Measurements from ENCODE around the gene HMGB4. TPM values are rescaled to one million over a fixed set of nuclear protein-coding genes. Genes with fewer than 3 reads are reported as not detected.

The HMGB4 gene, protein sequence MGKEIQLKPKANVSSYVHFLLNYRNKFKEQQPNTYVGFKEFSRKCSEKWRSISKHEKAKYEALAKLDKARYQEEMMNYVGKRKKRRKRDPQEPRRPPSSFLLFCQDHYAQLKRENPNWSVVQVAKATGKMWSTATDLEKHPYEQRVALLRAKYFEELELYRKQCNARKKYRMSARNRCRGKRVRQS
- total RNA-seq: not detected
- total RNA-seq: 0 reads per million in 2 donors

DNA sequence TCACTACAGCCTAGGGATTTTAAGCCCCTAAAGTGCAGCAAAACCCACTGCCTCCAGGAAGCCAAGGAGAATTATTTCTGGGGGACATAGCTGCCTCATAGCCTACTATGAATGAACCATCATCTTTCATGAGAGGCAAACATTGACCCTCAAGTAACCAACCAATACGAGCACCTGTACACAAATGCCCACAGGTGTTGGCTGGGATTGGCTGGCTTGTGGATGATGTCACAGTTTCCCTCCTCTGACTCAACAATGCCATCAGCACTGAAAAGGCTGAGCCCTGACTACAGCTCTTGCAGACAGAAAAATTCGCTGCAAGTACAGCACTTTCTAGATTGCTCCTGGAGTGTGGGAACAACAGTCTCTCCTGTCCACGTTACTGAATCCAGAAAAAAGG lies at the start of gene HMGB4:
TSS of gene HMGB4 (plus strand) at position 301 of the 400 bp plus-strand sequence. CDS start 113 bp downstream, outside the sequence.
- Mint-ChIP-seq H3K27me3 (peaks cover 53% of the 10 kb centered on the region), H3K36me3 (ENCODE audit: low read depth) (no peaks in the 10 kb centered on the region), H3K4me1 (no peaks in the 10 kb centered on the region), H3K27ac (no peak within 1 kb of the TSS), H3K4me3 (no peak within 1 kb of the TSS)
- H3K9me3 ChIP-seq (ENCODE audit: control insufficient read depth, low read length, poor library complexity, severe bottlenecking): no peaks in the 10 kb centered on the region
- no peak for DNase-seq
- no peak for ATAC-seq

DNA sequence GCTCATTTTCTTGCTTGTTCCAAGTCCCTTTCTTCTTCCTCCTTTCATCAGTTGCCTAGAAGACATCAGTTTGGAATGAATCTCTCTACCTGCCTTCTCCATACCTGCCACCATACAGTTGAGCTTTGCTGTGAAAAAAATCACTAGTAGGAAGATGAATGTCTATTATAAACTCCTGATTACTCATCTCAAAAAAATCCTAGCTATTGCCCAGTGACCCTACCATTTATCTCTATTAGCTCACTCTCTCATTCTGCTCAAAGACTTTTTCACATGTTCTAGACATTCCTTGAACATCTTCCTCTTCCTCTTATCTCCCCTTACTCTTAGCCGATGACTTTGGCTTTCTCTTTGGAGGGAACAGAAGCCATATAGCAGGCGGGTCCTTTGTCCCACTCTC lies 49.7 kb upstream of the HMGB4 start:
- H3K27ac Mint-ChIP-seq: no peak overlapping the region

DNA sequence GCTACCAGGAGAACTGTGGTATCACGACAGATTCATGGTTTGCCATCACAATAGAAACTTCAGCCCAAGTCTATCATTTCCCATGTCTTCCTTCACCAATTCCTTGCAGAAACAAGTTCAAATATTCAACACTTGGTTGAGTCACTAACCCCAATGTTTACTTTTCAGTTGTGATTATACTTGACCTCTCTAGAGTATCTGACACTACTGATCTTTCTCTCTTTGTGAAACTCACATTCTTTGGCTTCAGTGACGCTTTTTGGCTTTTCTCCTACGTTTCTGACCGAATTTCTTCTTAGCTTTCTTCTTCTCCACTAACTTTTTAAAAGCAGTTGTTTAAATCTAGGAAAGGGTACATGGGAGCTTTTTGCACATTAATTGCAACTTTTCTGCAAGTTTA lies 48.8 kb upstream of the HMGB4 start:
- no peaks in the 10 kb centered on the region for H3K9me3 ChIP-seq (ENCODE audit: control insufficient read depth, low read length, poor library complexity, severe bottlenecking)
- no peak for DNase-seq
- no peaks in the 10 kb centered on the region for H3K36me3 Mint-ChIP-seq (ENCODE audit: low read depth)
- no peak for ATAC-seq
- peaks cover 27% of the 10 kb centered on the region for H3K27me3 Mint-ChIP-seq
- H3K4me3 Mint-ChIP-seq: no peak overlapping the region
- H3K27ac Mint-ChIP-seq: no peak overlapping the region
- no peaks in the 10 kb centered on the region for H3K4me1 Mint-ChIP-seq

More for the DNA sequence above, 49.7 kb upstream of the HMGB4 start:
- H3K27me3 Mint-ChIP-seq: peaks cover 22% of the 10 kb centered on the region
- no peak overlapping the region for H3K4me3 Mint-ChIP-seq
- no peaks in the 10 kb centered on the region for H3K9me3 ChIP-seq (ENCODE audit: control insufficient read depth, low read length, poor library complexity, severe bottlenecking)
- H3K4me1 Mint-ChIP-seq: no peaks in the 10 kb centered on the region
- no peak for DNase-seq
- no peak for ATAC-seq
- no peaks in the 10 kb centered on the region for H3K36me3 Mint-ChIP-seq (ENCODE audit: low read depth)

DNA sequence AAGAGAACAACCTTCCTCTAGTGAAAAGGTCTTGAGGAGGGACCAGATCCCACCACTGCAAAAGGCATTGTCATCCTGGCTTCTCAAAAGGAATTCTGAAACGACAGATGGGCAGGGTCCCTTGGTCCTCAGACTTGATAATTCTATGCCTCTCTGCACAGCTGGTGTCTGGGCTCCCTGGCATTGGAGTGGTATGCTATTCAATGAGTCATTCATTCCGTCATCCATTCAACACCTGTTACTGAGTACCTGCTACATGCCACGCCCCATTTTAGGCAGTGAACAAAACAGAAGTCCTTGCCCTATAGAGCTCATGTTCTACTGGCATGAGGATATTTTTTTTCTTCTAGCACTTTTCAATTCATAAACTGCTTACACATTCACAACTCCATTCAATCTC lies 45.8 kb upstream of the HMGB4 start:
- Mint-ChIP-seq H3K36me3 (ENCODE audit: low read depth) (peaks cover 2% of the 10 kb centered on the region), H3K4me1 (no peaks in the 10 kb centered on the region), H3K27me3 (peaks cover 40% of the 10 kb centered on the region), H3K4me3 (no peak overlapping the region), H3K27ac (no peak overlapping the region)
- no peak for ATAC-seq
- H3K9me3 ChIP-seq (ENCODE audit: control insufficient read depth, low read length, poor library complexity, severe bottlenecking): no peaks in the 10 kb centered on the region
- DNase-seq: no peak

DNA sequence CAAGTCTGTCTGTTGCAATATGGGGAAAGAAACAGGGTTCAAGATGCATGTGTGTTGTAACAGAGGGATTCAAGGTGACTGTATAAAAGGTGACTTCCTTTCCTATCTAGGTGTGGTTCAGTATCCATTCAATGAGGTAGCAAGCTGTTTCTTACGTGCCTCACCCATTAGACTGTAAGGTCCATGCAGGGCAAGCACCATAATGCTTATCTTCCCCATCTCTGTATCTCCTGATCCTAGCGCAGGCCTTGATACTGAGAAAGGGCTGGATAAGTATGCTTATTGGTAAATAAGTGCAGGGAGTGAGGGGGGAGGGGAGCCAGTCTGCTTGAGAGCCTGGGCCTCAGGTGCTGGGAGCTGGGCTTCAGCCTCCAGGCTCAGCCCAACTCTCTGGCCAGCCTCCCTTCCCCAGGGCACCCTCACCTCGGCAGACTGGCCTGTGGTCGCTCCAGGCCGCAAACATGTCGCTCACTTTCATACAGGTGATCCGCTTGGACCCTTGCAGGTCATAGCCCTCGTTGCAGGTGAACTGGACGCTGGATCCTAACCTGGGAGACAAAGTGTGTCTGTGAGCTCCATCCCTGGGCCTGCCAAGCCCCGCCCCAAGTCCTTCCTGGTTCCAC lies 44.5 kb upstream of the HMGB4 start:
- DNase-seq: no peak
- H3K9me3 ChIP-seq (ENCODE audit: control insufficient read depth, low read length, poor library complexity, severe bottlenecking): no peaks in the 10 kb centered on the region
- H3K36me3 Mint-ChIP-seq (ENCODE audit: low read depth): peaks cover 2% of the 10 kb centered on the region
- H3K27me3 Mint-ChIP-seq: peaks cover 36% of the 10 kb centered on the region
- no peaks in the 10 kb centered on the region for H3K4me1 Mint-ChIP-seq
- no peak overlapping the region for H3K4me3 Mint-ChIP-seq
- no peak overlapping the region for H3K27ac Mint-ChIP-seq
- no peak for ATAC-seq

DNA sequence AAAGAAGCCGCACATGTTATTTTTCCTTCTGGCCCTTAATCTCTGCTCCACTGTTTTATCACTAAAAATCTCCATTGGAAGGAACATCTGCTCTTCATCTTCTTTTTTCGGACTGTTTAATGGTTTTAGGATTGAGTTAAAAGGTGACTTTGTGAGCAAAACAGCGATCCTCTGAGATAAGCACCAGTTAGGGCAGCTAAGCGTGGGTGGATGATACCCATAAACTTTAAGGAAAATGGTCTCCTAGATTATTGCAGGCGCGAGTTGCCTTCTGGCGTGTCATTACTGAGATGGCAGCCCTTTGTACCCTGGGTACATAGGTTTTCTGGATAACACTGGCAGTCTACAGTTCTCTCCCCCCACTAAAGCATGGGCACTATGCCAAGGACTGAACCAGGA lies 44.0 kb upstream of the HMGB4 start:
- Mint-ChIP-seq H3K4me1 (no peaks in the 10 kb centered on the region), H3K27me3 (peaks cover 31% of the 10 kb centered on the region), H3K27ac (no peak overlapping the region), H3K4me3 (no peak overlapping the region), H3K36me3 (ENCODE audit: low read depth) (peaks cover 2% of the 10 kb centered on the region)
- no peaks in the 10 kb centered on the region for H3K9me3 ChIP-seq (ENCODE audit: control insufficient read depth, low read length, poor library complexity, severe bottlenecking)
- no peak for DNase-seq
- no peak for ATAC-seq

DNA sequence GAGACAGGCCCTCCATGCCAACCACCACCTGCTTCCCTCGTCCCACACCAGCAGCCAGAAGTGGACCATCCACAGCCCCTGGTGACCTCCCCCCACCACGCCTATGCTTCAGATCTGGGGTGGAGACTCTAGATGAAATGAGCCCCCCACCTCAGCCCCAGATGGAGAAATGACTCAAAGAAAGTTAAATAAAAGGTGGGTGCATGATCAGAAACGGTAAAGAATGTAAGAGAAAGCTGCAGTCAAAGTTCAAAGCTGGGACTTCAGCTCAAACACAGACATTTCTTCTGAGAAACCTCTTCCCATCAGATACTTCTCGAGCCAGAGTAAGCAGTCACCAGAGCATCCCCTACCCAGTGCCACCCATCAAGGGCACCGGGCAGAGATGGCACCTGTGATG lies 43.1 kb upstream of the HMGB4 start:
- ATAC-seq: no peak
- H3K9me3 ChIP-seq (ENCODE audit: control insufficient read depth, low read length, poor library complexity, severe bottlenecking): no peaks in the 10 kb centered on the region
- H3K4me1 Mint-ChIP-seq: no peaks in the 10 kb centered on the region
- no peak overlapping the region for H3K4me3 Mint-ChIP-seq
- H3K36me3 Mint-ChIP-seq (ENCODE audit: low read depth): peaks cover 4% of the 10 kb centered on the region
- H3K27me3 Mint-ChIP-seq: peaks cover 31% of the 10 kb centered on the region
- H3K27ac Mint-ChIP-seq: no peak overlapping the region
- no peak for DNase-seq

- ATAC-seq: no peak
- no peaks in the 10 kb centered on the region for H3K9me3 ChIP-seq (ENCODE audit: control insufficient read depth, low read length, poor library complexity, severe bottlenecking)
- Mint-ChIP-seq H3K36me3 (ENCODE audit: low read depth) (peaks cover 4% of the 10 kb centered on the region), H3K4me3 (no peak overlapping the region), H3K27ac (no peak overlapping the region), H3K4me1 (no peaks in the 10 kb centered on the region), H3K27me3 (peaks cover 31% of the 10 kb centered on the region)
- DNase-seq: no peak
These were observed 42.6 kb upstream of the HMGB4 start for GRCh38 chr1:33821291-33821690.

DNA sequence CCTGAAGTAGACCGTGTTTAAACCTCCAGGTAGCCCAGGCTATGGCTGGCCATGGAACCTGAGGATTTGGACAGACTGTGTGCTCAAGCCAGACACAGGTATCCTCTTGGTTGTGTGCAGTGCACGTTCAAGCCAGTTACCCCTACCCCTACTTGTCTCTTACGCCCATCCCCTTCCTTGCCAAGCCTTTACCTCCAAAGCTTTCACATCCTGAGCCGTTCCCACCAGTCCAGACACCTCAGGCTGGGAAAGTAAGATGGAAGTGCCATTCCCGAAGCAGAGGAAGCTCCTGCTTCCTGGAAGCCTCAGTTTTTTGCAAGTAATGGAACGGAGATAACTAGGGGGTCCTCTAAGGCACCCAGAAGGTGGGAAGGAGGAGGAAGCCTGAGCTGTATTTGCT lies 41.5 kb upstream of the HMGB4 start:
- Mint-ChIP-seq H3K4me1 (no peaks in the 10 kb centered on the region), H3K36me3 (ENCODE audit: low read depth) (peaks cover 4% of the 10 kb centered on the region), H3K27me3 (peaks cover 31% of the 10 kb centered on the region), H3K4me3 (no peak overlapping the region), H3K27ac (no peak overlapping the region)
- ATAC-seq (no peak), DNase-seq (no peak)
- H3K9me3 ChIP-seq (ENCODE audit: control insufficient read depth, low read length, poor library complexity, severe bottlenecking): no peaks in the 10 kb centered on the region

GRCh38 chr1:33823401-33823800 lies 40.5 kb upstream of the HMGB4 start:
- no peak for ATAC-seq
- Mint-ChIP-seq H3K27me3 (peaks cover 31% of the 10 kb centered on the region), H3K4me1 (no peaks in the 10 kb centered on the region), H3K27ac (no peak overlapping the region), H3K36me3 (ENCODE audit: low read depth) (peaks cover 4% of the 10 kb centered on the region), H3K4me3 (no peak overlapping the region)
- no peak for DNase-seq
- no peaks in the 10 kb centered on the region for H3K9me3 ChIP-seq (ENCODE audit: control insufficient read depth, low read length, poor library complexity, severe bottlenecking)

- no peak for DNase-seq
- H3K36me3 Mint-ChIP-seq (ENCODE audit: low read depth): peaks cover 4% of the 10 kb centered on the region
- no peaks in the 10 kb centered on the region for H3K9me3 ChIP-seq (ENCODE audit: control insufficient read depth, low read length, poor library complexity, severe bottlenecking)
- H3K4me3 Mint-ChIP-seq: no peak overlapping the region
- no peaks in the 10 kb centered on the region for H3K4me1 Mint-ChIP-seq
- ATAC-seq: no peak
- peaks cover 31% of the 10 kb centered on the region for H3K27me3 Mint-ChIP-seq
- H3K27ac Mint-ChIP-seq: no peak overlapping the region
These were observed 40.0 kb upstream of the HMGB4 start for GRCh38 chr1:33823830-33824229.

DNA sequence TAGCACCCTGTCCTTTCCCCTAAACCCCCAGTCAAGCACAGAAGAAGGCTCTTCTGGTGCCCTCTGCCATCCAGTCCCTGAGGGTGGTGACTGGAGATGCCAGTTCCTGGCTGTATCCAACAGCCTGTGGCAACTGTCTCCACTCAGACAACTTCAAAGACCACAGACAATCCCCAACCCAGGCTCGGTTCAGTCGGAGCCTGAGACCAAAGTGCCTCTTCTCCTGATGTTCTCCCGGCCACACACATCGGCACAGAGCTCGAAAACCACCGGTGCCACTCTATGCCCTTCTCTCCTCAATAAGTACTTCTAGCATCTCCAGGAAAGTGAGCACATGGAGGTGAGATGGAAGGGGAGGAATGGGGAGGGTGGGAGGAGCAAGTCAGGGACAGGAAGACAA lies 39.6 kb upstream of the HMGB4 start:
- Mint-ChIP-seq H3K4me3 (no peak overlapping the region), H3K36me3 (ENCODE audit: low read depth) (peaks cover 4% of the 10 kb centered on the region), H3K4me1 (no peaks in the 10 kb centered on the region), H3K27ac (no peak overlapping the region), H3K27me3 (peaks cover 31% of the 10 kb centered on the region)
- ATAC-seq (no peak), DNase-seq (no peak)
- no peaks in the 10 kb centered on the region for H3K9me3 ChIP-seq (ENCODE audit: control insufficient read depth, low read length, poor library complexity, severe bottlenecking)

DNA sequence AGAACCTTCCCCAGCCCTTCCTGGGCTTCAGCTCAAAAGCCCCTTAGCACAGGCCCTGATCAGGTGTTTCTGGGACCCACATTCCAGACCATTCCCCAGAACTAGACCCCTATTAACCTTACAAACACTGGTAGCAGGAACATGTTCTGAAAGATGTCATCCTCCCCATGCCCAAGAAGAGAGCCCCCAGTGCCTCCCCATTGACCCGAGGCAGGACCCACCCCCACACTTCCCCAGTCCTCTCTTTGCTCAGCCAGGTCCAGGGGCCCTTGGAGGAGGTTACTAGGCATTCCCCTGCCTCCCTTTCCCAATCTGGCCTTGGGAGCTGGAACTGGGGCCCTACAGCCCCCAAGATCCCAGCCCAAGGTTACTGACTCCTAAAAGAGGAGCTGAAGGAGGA lies 38.9 kb upstream of the HMGB4 start:
- Mint-ChIP-seq H3K36me3 (ENCODE audit: low read depth) (peaks cover 4% of the 10 kb centered on the region), H3K27ac (no peak overlapping the region), H3K4me1 (no peaks in the 10 kb centered on the region), H3K27me3 (peaks cover 27% of the 10 kb centered on the region), H3K4me3 (no peak overlapping the region)
- DNase-seq (no peak), ATAC-seq (no peak)
- no peaks in the 10 kb centered on the region for H3K9me3 ChIP-seq (ENCODE audit: control insufficient read depth, low read length, poor library complexity, severe bottlenecking)

DNA sequence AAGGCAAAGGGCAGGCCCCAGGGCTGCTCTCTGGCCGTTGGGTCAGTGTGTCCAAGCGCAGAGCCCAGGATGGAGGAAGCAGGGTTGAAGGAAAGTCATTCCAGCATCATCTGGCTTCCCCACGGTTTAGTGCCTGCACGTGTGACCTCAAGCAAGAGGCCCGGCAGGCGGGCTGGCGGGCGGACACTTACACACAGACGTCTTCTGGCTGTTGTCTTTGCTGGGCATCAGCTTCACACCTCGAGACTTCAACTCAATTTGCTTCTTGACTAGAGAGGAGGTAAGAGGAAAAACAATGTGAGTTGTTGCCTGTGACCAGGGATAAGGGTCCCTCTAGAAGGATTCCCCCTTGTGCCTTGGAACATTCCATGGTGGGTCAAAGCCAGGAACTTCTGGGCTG lies 38.4 kb upstream of the HMGB4 start:
- ATAC-seq: no peak
- no peak for DNase-seq
- Mint-ChIP-seq H3K27ac (no peak overlapping the region), H3K27me3 (peaks cover 21% of the 10 kb centered on the region), H3K36me3 (ENCODE audit: low read depth) (peaks cover 4% of the 10 kb centered on the region), H3K4me3 (no peak overlapping the region), H3K4me1 (no peaks in the 10 kb centered on the region)
- H3K9me3 ChIP-seq (ENCODE audit: control insufficient read depth, low read length, poor library complexity, severe bottlenecking): no peaks in the 10 kb centered on the region

Measured in T-helper 17 cell (primary cell).